ENCODE results near the gene UBP1. TPM values are rescaled to one million over a fixed set of nuclear protein-coding genes. Genes with fewer than 3 reads are reported as not detected.
"Not testable (repeated sequence)": the region's sequence is repeated elsewhere in the genome, so short reads cannot be mapped to it uniquely, and the experiment has no call there.

The UBP1 gene, protein sequence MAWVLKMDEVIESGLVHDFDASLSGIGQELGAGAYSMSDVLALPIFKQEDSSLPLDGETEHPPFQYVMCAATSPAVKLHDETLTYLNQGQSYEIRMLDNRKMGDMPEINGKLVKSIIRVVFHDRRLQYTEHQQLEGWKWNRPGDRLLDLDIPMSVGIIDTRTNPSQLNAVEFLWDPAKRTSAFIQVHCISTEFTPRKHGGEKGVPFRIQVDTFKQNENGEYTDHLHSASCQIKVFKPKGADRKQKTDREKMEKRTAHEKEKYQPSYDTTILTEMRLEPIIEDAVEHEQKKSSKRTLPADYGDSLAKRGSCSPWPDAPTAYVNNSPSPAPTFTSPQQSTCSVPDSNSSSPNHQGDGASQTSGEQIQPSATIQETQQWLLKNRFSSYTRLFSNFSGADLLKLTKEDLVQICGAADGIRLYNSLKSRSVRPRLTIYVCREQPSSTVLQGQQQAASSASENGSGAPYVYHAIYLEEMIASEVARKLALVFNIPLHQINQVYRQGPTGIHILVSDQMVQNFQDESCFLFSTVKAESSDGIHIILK
- 10 to 100 TPM; 52.6 to 53.2 TPM for total RNA-seq

DNA sequence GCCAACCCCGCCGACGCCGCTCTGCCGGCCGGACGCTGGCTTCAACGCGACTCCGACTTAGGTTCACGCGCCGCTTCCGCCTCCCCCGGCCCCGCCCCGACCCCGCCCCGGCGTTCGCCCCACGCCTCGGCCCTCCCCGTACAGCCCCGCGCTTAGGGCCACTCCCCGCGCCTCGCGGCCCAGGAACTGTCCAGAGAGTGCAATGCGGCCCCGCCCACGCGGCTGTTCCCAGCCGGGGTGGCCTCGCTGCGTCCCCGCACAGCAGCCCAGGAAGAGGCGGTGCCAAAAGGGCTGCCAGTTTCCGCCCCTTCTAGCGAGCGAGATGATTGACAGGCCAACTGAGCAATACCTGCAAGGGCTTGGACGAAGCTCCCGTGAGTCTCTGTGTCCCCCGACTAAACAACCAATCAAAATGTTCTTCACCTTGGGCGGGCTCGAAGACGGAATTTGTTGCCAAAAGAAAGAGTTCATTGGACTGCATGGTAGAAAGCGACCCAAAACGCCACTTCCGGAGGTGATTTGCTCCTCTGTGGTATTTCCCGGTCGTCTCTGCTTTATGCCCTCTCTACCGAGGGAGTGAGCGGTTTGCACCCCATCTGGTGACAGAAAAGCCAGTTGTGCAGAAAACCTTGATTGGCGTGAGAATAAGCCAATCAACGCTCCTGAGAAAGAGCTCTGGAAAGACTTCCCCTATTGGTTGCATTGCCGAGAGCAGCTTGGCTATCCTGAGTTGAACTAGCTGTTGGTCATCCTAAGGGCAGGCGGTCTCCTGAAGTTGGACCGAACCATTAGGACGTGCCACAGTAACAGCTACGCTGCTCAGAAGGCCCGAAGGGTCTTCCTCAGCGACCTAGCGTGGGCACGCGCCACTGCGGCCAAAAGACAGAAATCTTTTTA, at the start of gene UBP1:
TSS of gene UBP1 (minus strand) at position 78 of the 897 bp plus-strand sequence. CDS start 557 bp downstream, outside the sequence.
- Mint-ChIP-seq H3K27me3 (no peaks in the 10 kb centered on the region), H3K27ac (peak within 1 kb of the TSS; percentile 100), H3K36me3 (peaks cover 2% of the 10 kb centered on the region), H3K4me3 (peak within 1 kb of the TSS; percentile 100), H3K9me3 (no peaks in the 10 kb centered on the region), H3K4me1 (ENCODE audit: low read depth) (peaks cover 39% of the 10 kb centered on the region)
- DNase-seq: peak; percentile 99
- CTCF ChIA-PET: interaction anchor here (0.6 to 1.5 kb wide), 4 partner anchors 28 to 347 kb away, joined by 3 read pairs; no protein-coding TSS in a partner anchor
- intact Hi-C loops (cut with micrococcal nuclease): loop anchor here (1.0 to 5.0 kb wide), 7 partner anchors 23 to 755 kb away; partner anchors contain the start of genes CCR4, CNOT10, CRTAP and PDCD6IP
- POLR2A ChIA-PET: interaction anchor here (0.5 to 1.5 kb wide), 11 partner anchors 31 to 1004 kb away, joined by 3 to 5 read pairs (median 3); partner anchors contain the start of genes CNOT10 and PDCD6IP

DNA sequence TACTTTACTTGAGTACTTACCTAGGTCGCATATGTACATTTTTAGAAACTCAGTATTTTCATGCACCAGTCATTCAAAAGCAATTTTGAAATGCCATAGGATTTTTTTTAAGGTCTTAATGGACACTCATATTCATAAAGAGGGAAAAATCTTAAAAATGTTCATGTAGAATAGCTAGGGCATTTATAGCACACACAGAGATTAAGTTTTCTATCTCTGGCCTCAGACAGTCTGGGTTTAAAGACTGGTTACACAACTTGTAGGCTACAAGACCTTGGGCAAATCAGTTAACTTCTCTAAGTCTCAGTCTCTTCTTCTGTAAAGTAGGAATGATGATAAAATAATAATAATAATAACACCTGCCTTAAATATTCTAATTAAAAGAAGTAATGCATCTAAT, 48.5 kb upstream of the UBP1 start:
- Mint-ChIP-seq H3K27me3 (no peaks in the 10 kb centered on the region), H3K4me1 (ENCODE audit: low read depth) (no peaks in the 10 kb centered on the region), H3K27ac (no peak overlapping the region), H3K36me3 (no peaks in the 10 kb centered on the region), H3K4me3 (no peak overlapping the region), H3K9me3 (no peaks in the 10 kb centered on the region)
- POLR2A ChIA-PET: no interaction called here
- intact Hi-C loops (cut with micrococcal nuclease): no loop called here
- no peak for DNase-seq
- CTCF ChIA-PET: no interaction called here

DNA sequence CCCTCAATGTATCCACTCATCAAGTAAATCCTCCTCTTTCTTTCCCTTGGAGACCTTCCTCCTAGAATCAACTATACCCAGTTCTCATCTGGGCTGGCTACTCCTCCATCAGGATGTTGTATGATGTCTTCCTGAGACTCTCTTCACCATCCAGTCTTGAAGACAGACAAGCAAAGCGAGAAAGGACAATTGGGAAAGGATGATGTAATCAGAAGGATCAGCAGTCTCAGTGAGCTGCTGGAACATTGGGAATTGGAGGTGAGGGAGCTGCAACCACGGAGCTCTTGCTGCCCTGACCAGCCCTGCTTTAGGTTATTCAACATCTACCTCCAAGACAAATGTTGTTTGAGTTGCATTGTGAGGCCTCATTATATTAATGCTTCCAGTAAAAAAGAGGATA, 48.0 kb upstream of the UBP1 start:
- ChIA-PET CTCF (no interaction called here), POLR2A (no interaction called here)
- no peaks in the 10 kb centered on the region for H3K36me3 Mint-ChIP-seq
- no peaks in the 10 kb centered on the region for H3K4me1 Mint-ChIP-seq (ENCODE audit: low read depth)
- no peaks in the 10 kb centered on the region for H3K9me3 Mint-ChIP-seq
- no peak overlapping the region for H3K4me3 Mint-ChIP-seq
- no peak for DNase-seq
- no peaks in the 10 kb centered on the region for H3K27me3 Mint-ChIP-seq
- intact Hi-C loops (cut with micrococcal nuclease): no loop called here
- H3K27ac Mint-ChIP-seq: no peak overlapping the region

DNA sequence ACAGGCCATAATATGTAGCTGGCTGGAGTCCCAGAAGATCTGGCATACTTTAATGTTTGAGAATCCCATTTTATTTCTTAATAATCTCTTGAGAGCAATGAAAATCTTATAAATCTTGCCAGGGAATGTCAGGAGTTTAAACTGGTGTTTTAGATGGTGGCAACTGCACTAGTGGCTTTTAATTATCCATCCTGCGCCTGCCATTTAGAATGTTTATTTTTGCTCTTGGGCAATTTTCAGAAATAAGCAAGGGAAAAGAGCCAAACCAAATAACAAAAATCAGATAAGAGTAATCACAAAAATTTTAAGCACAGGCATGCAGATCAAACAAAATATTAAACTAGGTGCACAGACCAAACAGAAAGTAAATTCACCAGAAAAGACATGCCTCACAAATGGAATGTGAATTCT, 41.9 kb upstream of the UBP1 start:
- H3K9me3 Mint-ChIP-seq: peaks cover 2% of the 10 kb centered on the region
- no peak overlapping the region for H3K4me3 Mint-ChIP-seq
- ChIA-PET POLR2A (no interaction called here), CTCF (no interaction called here)
- H3K27ac Mint-ChIP-seq: no peak overlapping the region
- intact Hi-C loops (cut with micrococcal nuclease): no loop called here
- no peaks in the 10 kb centered on the region for H3K27me3 Mint-ChIP-seq
- H3K4me1 Mint-ChIP-seq (ENCODE audit: low read depth): no peaks in the 10 kb centered on the region
- no peaks in the 10 kb centered on the region for H3K36me3 Mint-ChIP-seq
- DNase-seq: no peak

DNA sequence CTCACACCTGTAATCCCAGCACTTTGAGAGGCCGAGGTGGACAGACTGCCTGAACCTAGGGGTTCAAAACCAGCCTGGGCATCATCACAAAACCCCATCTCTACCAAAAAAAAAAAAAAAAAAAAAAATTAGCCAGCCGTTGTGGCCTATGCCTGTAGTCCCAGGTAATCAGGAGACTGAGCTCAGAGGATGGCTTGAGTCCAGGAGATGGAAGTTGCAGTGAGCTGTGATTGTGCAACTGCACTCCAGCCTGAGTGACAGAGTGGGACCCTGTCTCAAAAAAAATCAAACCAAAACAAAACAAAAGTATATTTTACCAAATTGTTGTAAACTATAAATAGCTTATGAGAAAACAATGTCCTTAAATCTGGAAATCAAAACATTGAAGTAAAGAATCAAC, 34.7 kb upstream of the UBP1 start:
- no peak overlapping the region for H3K27ac Mint-ChIP-seq
- DNase-seq: no peak
- H3K4me1 Mint-ChIP-seq (ENCODE audit: low read depth): no peaks in the 10 kb centered on the region
- H3K27me3 Mint-ChIP-seq: no peaks in the 10 kb centered on the region
- H3K4me3 Mint-ChIP-seq: no peak overlapping the region
- intact Hi-C loops (cut with micrococcal nuclease): no loop called here
- ChIA-PET CTCF (no interaction called here), POLR2A (no interaction called here)
- H3K9me3 Mint-ChIP-seq: no peaks in the 10 kb centered on the region
- H3K36me3 Mint-ChIP-seq: no peaks in the 10 kb centered on the region

DNA sequence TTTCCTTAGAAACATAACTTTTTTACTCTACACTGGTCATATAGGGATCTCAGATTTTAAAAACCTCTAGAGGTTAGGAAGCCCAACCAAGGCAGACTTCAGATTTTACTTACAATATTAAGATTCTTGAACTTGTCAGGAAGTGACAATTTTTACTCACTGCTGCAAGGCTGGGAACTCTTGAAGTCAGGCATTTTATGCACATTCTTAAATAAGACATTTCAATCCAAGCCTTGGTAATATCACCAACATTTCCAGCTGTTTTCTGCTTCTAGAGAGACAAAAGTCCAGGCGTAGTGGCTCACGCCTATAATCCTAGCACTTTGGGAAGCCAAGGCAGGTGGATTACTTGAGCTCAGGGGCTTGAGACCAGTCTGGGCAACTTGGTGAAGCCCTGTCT, 33.6 kb upstream of the UBP1 start:
- intact Hi-C loops (cut with micrococcal nuclease): no loop called here
- no peaks in the 10 kb centered on the region for H3K36me3 Mint-ChIP-seq
- H3K9me3 Mint-ChIP-seq: no peaks in the 10 kb centered on the region
- H3K27ac Mint-ChIP-seq: no peak overlapping the region
- POLR2A ChIA-PET: no interaction called here
- H3K4me1 Mint-ChIP-seq (ENCODE audit: low read depth): no peaks in the 10 kb centered on the region
- H3K4me3 Mint-ChIP-seq: no peak overlapping the region
- H3K27me3 Mint-ChIP-seq: no peaks in the 10 kb centered on the region
- DNase-seq: no peak
- CTCF ChIA-PET: no interaction called here

DNA sequence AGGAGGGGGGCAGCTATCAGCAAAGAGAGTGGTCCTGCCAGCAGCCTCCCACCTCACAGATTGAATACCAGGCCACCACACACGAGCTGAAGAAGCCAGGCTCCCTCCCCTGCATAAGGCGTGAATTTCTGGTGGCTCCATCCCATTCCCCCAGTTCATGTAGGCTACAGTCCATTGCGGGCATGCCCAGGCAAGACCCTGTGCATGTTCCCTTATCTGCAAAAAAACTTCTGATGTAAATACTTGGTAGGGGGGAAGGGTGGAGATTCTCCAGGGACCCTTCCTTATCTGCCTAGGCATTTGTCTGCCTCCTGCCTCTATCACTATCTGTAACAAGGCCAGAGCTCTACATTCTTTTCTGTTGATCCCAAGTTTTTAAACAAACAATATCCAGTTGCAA, 27.6 kb upstream of the UBP1 start:
- no peak for DNase-seq
- POLR2A ChIA-PET: no interaction called here
- no peaks in the 10 kb centered on the region for H3K9me3 Mint-ChIP-seq
- H3K27me3 Mint-ChIP-seq: no peaks in the 10 kb centered on the region
- intact Hi-C loops (cut with micrococcal nuclease): no loop called here
- no peaks in the 10 kb centered on the region for H3K4me1 Mint-ChIP-seq (ENCODE audit: low read depth)
- no peak overlapping the region for H3K4me3 Mint-ChIP-seq
- no peaks in the 10 kb centered on the region for H3K36me3 Mint-ChIP-seq
- CTCF ChIA-PET: no interaction called here
- H3K27ac Mint-ChIP-seq: no peak overlapping the region

DNA sequence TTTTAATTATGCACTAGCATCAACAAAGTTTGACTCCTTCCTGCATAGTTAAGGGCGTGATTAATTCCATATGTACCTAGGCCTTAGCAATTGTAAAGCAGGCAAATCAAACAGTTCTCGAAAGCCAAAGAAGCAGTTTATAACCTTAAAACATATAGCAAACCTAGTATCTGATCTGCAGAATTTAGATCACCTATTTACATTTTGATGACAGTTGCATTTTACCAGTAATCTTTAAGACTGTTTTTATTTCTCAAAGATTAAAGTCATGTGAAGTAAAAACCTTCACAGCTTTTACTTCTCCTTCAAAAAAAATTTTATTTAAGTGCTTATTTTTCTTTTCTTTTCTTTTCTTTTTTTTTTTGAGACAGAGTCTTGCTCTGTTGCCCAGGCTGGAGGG, 20.9 kb upstream of the UBP1 start:
- Mint-ChIP-seq H3K27me3 (no peaks in the 10 kb centered on the region), H3K4me1 (ENCODE audit: low read depth) (no peaks in the 10 kb centered on the region), H3K9me3 (peaks cover 23% of the 10 kb centered on the region), H3K27ac (no peak overlapping the region), H3K36me3 (peaks cover 10% of the 10 kb centered on the region), H3K4me3 (no peak overlapping the region)
- intact Hi-C loops (cut with micrococcal nuclease): no loop called here
- ChIA-PET CTCF (no interaction called here), POLR2A (no interaction called here)
- DNase-seq: no peak

DNA sequence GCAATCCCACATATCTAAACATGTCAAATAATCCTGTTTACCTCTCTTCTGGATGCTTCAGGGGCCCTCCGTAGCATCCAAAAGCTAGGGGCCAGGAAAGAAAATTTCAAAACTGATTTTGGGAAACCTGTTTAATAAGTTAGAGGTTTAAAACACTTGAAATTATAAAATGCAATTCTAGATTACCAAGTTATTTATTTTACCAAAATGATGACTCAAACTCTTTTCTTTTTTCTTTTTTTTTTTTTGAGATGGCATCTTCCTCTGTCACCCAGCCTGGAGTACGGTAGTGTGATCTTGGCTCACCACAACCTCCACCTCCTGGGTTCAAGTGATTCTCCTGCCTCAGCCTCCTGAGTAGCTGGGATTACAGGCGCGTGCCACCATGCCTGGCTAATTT, 19.4 kb upstream of the UBP1 start:
- CTCF ChIA-PET; H3K4me3 Mint-ChIP-seq; POLR2A ChIA-PET; H3K27ac Mint-ChIP-seq; DNase-seq; H3K27me3 Mint-ChIP-seq; intact Hi-C loops (cut with micrococcal nuclease); H3K4me1 Mint-ChIP-seq (ENCODE audit: low read depth): not testable (repeated sequence)
- H3K9me3 Mint-ChIP-seq: peaks cover 23% of the 10 kb centered on the region
- H3K36me3 Mint-ChIP-seq: peaks cover 10% of the 10 kb centered on the region

DNA sequence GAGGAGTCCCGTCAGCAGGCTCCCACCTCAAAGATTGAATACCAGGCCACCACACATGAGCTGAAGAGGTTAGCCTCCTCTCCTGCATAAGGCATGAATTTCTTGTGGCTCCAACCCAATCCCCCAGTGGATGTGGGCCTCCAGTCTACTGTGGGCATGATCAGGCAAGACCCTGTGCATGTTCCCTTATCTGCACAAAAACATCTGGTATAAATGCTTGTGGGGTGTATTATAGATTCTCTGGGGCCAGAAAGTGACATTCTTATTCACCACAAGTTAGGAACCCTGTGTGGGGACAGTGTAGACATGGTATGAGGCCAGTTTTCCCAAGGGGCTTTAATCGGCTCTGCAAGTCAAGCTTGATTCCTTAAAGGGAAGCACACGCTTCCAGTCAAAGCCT, 18.2 kb upstream of the UBP1 start:
- no peak for DNase-seq
- Mint-ChIP-seq H3K36me3 (peaks cover 15% of the 10 kb centered on the region), H3K9me3 (peaks cover 29% of the 10 kb centered on the region), H3K27ac (no peak overlapping the region), H3K4me3 (no peak overlapping the region), H3K4me1 (ENCODE audit: low read depth) (peaks cover 2% of the 10 kb centered on the region), H3K27me3 (no peaks in the 10 kb centered on the region)
- ChIA-PET CTCF (no interaction called here), POLR2A (no interaction called here)
- intact Hi-C loops (cut with micrococcal nuclease): no loop called here

DNA sequence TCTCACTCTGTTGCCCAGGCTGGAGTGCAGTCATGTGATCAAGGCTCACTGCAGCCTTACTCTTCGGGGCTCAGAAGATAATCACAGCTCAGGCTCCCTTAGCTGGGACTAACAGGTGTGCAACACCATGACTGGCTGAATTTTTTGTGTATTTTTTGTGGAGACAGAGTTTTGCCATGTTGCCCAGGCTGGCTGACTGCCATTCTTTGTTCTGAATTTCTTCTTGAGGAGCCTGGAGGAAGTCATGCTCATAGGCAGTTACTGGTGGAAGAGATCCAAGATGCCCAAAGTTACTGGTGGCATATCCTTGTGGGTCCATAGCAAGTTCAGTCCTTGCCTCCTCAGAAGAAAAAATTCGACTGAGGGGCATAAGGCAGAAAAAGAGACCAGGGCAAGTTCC, 16.6 kb upstream of the UBP1 start:
- H3K27ac Mint-ChIP-seq: no peak overlapping the region
- peaks cover 15% of the 10 kb centered on the region for H3K36me3 Mint-ChIP-seq
- intact Hi-C loops (cut with micrococcal nuclease): no loop called here
- H3K27me3 Mint-ChIP-seq: no peaks in the 10 kb centered on the region
- no peak for DNase-seq
- no peak overlapping the region for H3K4me3 Mint-ChIP-seq
- peaks cover 29% of the 10 kb centered on the region for H3K9me3 Mint-ChIP-seq
- CTCF ChIA-PET: no interaction called here
- POLR2A ChIA-PET: interaction anchor here (0.6 kb wide), 1 partner anchor 1788 kb away, joined by 3 read pairs; no protein-coding TSS in a partner anchor
- H3K4me1 Mint-ChIP-seq (ENCODE audit: low read depth): peaks cover 2% of the 10 kb centered on the region

DNA sequence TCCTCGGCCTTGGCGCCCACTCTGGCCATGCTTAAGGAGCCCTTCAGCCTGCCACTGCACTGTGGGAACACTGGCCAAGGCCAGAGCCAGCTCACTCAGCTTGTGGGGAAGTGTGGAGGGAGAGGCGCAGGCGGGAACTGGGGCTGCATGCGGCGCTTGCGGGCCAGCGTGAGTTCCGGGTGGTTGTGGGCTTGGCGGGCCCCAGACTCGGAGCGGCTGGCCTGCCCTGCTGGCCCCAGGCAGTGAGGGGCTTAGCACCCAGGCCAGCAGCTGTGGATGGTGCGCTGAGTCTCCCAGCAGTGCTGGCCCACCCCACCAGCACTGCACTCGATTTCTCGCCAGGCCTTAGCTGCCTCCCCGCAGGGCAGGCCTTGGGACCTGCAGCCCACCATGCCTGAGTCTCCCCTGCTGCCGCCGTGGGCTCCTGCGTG, 13.1 kb upstream of the UBP1 start:
- Mint-ChIP-seq H3K36me3 (peaks cover 9% of the 10 kb centered on the region), H3K27me3 (no peaks in the 10 kb centered on the region), H3K4me1 (ENCODE audit: low read depth) (peaks cover 2% of the 10 kb centered on the region), H3K4me3 (no peak overlapping the region), H3K27ac (no peak overlapping the region), H3K9me3 (peaks cover 12% of the 10 kb centered on the region)
- intact Hi-C loops (cut with micrococcal nuclease): no loop called here
- DNase-seq: no peak
- POLR2A ChIA-PET: no interaction called here
- CTCF ChIA-PET: no interaction called here
